SK-N-SH (cell line): ENCODE measurements around the gene BID. TPM values are rescaled to one million over a fixed set of nuclear protein-coding genes. Genes with fewer than 3 reads are reported as not detected.

Experiments
- CTCF ChIA-PET: fragments of 300-600, 350-600 bp; formaldehyde crosslinking; extraction: SDS; loops from one replicate; lab custom pipeline; 2021; lab: Yijun Ruan, JAX
- POLR2A ChIA-PET: fragments of 350-600 bp; sonication (Branson Sonifier 250); formaldehyde crosslinking; extraction: SDS; loops from one replicate; lab custom pipeline; 2020; ENCODE audit warnings: antibody characterized with exemption, inconsistent platforms; lab: Yijun Ruan, JAX
- DNase-seq: peaks from one replicate; pipeline ENCODE4 v3.0.0; 2012
- H2AFZ ChIP-seq: fragments of 200-600 bp; sonication (generic); 2 replicates; pipeline ENCODE4 v1.8.1; 2016; ENCODE audit warnings: antibody characterized with exemption, mild to moderate bottlenecking, low read depth
- H3F3A ChIP-seq: fragments of 200-600 bp; sonication (generic); replicated peaks from 2 replicates; pipeline ENCODE3; 2016; ENCODE audit warnings: antibody characterized with exemption, mild to moderate bottlenecking; ENCODE audit not compliant: insufficient read depth
- H3K27ac ChIP-seq, 2 experiments: fragments of 200-500 bp in 1 of 2; fragments of 200-600 bp in 1 of 2; sonication (Bioruptor generic) in 1 of 2; sonication (generic), shearing (Covaris generic) in 1 of 2; 2 replicates each; pipeline versions ENCODE4 v1.5.1 to v1.6.1; 2014 to 2016; ENCODE audit warnings: low read depth in 2 of 2, inconsistent platforms in 1 of 2, low read length in 1 of 2, mild to moderate bottlenecking in 1 of 2, mixed read lengths in 1 of 2
- H3K27me3 ChIP-seq: fragments of 200-600 bp; sonication (generic), shearing (Covaris generic); 2 replicates; pipeline ENCODE4 v1.6.1; 2016; ENCODE audit warnings: mixed run types; ENCODE audit not compliant: insufficient read depth
- H3K36me3 ChIP-seq, 2 experiments: fragments of 200-500 bp in 1 of 2; fragments of 200-600 bp in 1 of 2; sonication (Bioruptor generic) in 1 of 2; sonication (generic) in 1 of 2; replicated peaks in 1 of 2; 2 replicates each; pipeline versions ENCODE3 to v1.5.1; 2014 to 2016; ENCODE audit warnings: low read length in 1 of 2, mild to moderate bottlenecking in 1 of 2; ENCODE audit not compliant: insufficient read depth in 2 of 2, control insufficient read depth in 1 of 2
- H3K4me1 ChIP-seq, 2 experiments: fragments of 200-500 bp in 1 of 2; fragments of 200-600 bp in 1 of 2; sonication (Bioruptor generic) in 1 of 2; sonication (generic), shearing (Covaris generic) in 1 of 2; 2 replicates each; pipeline versions ENCODE4 v1.5.1 to v1.6.1; 2014 to 2016; ENCODE audit warnings: low read depth in 1 of 2, low read length in 1 of 2, mixed run types in 1 of 2; ENCODE audit not compliant: insufficient read depth in 2 of 2, control insufficient read depth in 1 of 2
- H3K4me2 ChIP-seq: fragments of 200-600 bp; sonication (generic), shearing (Covaris generic); 2 replicates; pipeline ENCODE4 v1.6.1; 2017; ENCODE audit warnings: mixed run types
- H3K4me3 ChIP-seq, 2 experiments: fragments of 200-500 bp in 1 of 2; fragments of 200-600 bp in 1 of 2; sonication (Bioruptor generic) in 1 of 2; sonication (generic), shearing (Covaris generic) in 1 of 2; 2 replicates each; pipeline versions ENCODE4 v1.5.1 to v1.8.1; 2014 to 2016; ENCODE audit warnings: low read depth in 2 of 2, inconsistent platforms in 1 of 2, low read length in 1 of 2, mild to moderate bottlenecking in 1 of 2, mixed read lengths in 1 of 2, moderate library complexity in 1 of 2
- H3K79me2 ChIP-seq: fragments of 200-600 bp; sonication (generic); 2 replicates; pipeline ENCODE4 v1.8.1; 2017; ENCODE audit warnings: mild to moderate bottlenecking; ENCODE audit not compliant: insufficient read depth
- H3K9ac ChIP-seq: fragments of 200-600 bp; sonication (generic); 2 replicates; pipeline ENCODE4 v1.6.1; 2017; ENCODE audit warnings: mixed run types
- H3K9me2 ChIP-seq: fragments of 200-600 bp; sonication (generic); 2 replicates; pipeline ENCODE4 v1.6.1; 2017; ENCODE audit warnings: mixed run types
- H3K9me3 ChIP-seq: fragments of 200-600 bp; sonication (generic); 2 replicates; pipeline ENCODE4 v1.6.1; 2017; ENCODE audit warnings: mixed run types, mild to moderate bottlenecking, moderate library complexity
- H4K20me1 ChIP-seq: fragments of 200-600 bp; sonication (generic); 2 replicates; pipeline ENCODE4 v1.6.1; 2017; ENCODE audit warnings: mild to moderate bottlenecking, mixed run types; ENCODE audit not compliant: insufficient read depth
- FOSL2 ChIP-seq: IDR thresholded peaks from 2 replicates; pipeline ENCODE4 v1.4.0; 2012; ENCODE audit warnings: low read depth, mild to moderate bottlenecking, moderate library complexity, borderline replicate concordance
- IRF3 ChIP-seq: fragments of 150-350 bp; IDR thresholded peaks from 2 replicates; pipeline ENCODE4 v1.6.1; 2016; ENCODE audit warnings: mild to moderate bottlenecking, low read depth, low read length
- MEF2A ChIP-seq: IDR thresholded peaks from 2 replicates; pipeline ENCODE4 v1.4.0; 2012; ENCODE audit warnings: low read depth, borderline replicate concordance
- NFIC ChIP-seq: IDR thresholded peaks from 2 replicates; pipeline ENCODE4 v1.4.0; 2012; ENCODE audit warnings: borderline replicate concordance
- NRF1 ChIP-seq: IDR thresholded peaks from 2 replicates; pipeline ENCODE4 v1.6.1; 2012; ENCODE audit warnings: low read depth, mild to moderate bottlenecking, low read length
- PBX3 ChIP-seq: IDR thresholded peaks from 2 replicates; pipeline ENCODE4; 2012
- POLR2AphosphoS5 ChIP-seq: IDR thresholded peaks from 2 replicates; pipeline ENCODE4 v1.6.1; 2012; ENCODE audit warnings: low read depth, low read length
- RAD21 ChIP-seq: IDR thresholded peaks from 2 replicates; pipeline ENCODE4 v1.6.1; 2012; ENCODE audit warnings: mild to moderate bottlenecking, low read length
- RFX5 ChIP-seq: IDR thresholded peaks from 2 replicates; pipeline ENCODE4 v1.6.1; 2012; ENCODE audit warnings: mild to moderate bottlenecking, improper control_type of control experiment, low read length
- SIN3A ChIP-seq: IDR thresholded peaks from 2 replicates; pipeline ENCODE4 v1.6.1; 2012; ENCODE audit warnings: low read depth, mild to moderate bottlenecking, low read length, moderate library complexity, borderline replicate concordance
- TAF1 ChIP-seq: IDR thresholded peaks from 2 replicates; pipeline ENCODE4 v1.6.1; 2012; ENCODE audit warnings: low read depth, mild to moderate bottlenecking, low read length, moderate library complexity, borderline replicate concordance
- TEAD4 ChIP-seq: IDR thresholded peaks from 2 replicates; pipeline ENCODE4 v1.4.0; 2012; ENCODE audit warnings: mild to moderate bottlenecking, borderline replicate concordance; ENCODE audit not compliant: insufficient read depth
- WGBS: methylation state at CpG from one replicate; pipeline ENCODE4 v1.1.6; 2017; ENCODE audit warnings: low lambda C conversion rate; 5-methylcytosine and 5-hydroxymethylcytosine counted together
- polyA plus RNA-seq, 3 experiments: library from polyadenylated mRNA; depleted of rRNA; stranded (reverse); fragments of >200 nt; gene quantifications; 2 replicates each; pipeline ENCODE4 v1.2.3, GENCODE V29; 2012
- TF ChIP-seq, protein P1 (sequence below): IDR thresholded peaks from 2 replicates; pipeline ENCODE4 v1.6.1; 2012; ENCODE audit warnings: mild to moderate bottlenecking, low read depth, low read length, moderate library complexity
- TF ChIP-seq, protein P2 (sequence below): fragments of 150-350 bp; IDR thresholded peaks from 2 replicates; pipeline ENCODE4 v1.6.1; 2017; ENCODE audit warnings: antibody characterized with exemption, low read length, low read depth, borderline replicate concordance
- TF ChIP-seq, protein P3 (sequence below): IDR thresholded peaks from 2 replicates; pipeline ENCODE4 v1.4.0; 2012; ENCODE audit warnings: low read depth, borderline replicate concordance
- TF ChIP-seq, protein P4 (sequence below): IDR thresholded peaks from 2 replicates; pipeline ENCODE4 v1.4.0; 2012; ENCODE audit warnings: low read depth

The BID gene
- polyA plus RNA-seq, 1 of the 3 experiments (the other 2 are of a cell fraction): 139 TPM

- Histone ChIP-seq H3K27me3 (no peaks in the 10 kb centered on the region), H3K9me3 (no peaks in the 10 kb centered on the region), H2AFZ (no peak overlapping the region), H3K4me1 (no peaks in the 10 kb centered on the region), H3K4me2 (no peak overlapping the region), H3K27ac (no peak overlapping the region), H3K4me3 (no peak overlapping the region), H3F3A (no peaks in the 10 kb centered on the region), H4K20me1 (no peaks in the 10 kb centered on the region), H3K9me2 (no peaks in the 10 kb centered on the region), H3K36me3 (peaks cover 0 to 71% of the 10 kb centered on the region in 2 experiments), H3K9ac (no peak overlapping the region), H3K79me2 (no peaks in the 10 kb centered on the region)
- no peak for DNase-seq
- TF ChIP-seq TAF1 (no peak), TEAD4 (no peak), PBX3 (no peak), NRF1 (no peak), POLR2AphosphoS5 (no peak), SIN3A (no peak), IRF3 (no peak), RAD21 (no peak), RFX5 (no peak), NFIC (no peak), MEF2A (no peak), FOSL2 (no peak)
- TF ChIP-seq, protein P1, sequence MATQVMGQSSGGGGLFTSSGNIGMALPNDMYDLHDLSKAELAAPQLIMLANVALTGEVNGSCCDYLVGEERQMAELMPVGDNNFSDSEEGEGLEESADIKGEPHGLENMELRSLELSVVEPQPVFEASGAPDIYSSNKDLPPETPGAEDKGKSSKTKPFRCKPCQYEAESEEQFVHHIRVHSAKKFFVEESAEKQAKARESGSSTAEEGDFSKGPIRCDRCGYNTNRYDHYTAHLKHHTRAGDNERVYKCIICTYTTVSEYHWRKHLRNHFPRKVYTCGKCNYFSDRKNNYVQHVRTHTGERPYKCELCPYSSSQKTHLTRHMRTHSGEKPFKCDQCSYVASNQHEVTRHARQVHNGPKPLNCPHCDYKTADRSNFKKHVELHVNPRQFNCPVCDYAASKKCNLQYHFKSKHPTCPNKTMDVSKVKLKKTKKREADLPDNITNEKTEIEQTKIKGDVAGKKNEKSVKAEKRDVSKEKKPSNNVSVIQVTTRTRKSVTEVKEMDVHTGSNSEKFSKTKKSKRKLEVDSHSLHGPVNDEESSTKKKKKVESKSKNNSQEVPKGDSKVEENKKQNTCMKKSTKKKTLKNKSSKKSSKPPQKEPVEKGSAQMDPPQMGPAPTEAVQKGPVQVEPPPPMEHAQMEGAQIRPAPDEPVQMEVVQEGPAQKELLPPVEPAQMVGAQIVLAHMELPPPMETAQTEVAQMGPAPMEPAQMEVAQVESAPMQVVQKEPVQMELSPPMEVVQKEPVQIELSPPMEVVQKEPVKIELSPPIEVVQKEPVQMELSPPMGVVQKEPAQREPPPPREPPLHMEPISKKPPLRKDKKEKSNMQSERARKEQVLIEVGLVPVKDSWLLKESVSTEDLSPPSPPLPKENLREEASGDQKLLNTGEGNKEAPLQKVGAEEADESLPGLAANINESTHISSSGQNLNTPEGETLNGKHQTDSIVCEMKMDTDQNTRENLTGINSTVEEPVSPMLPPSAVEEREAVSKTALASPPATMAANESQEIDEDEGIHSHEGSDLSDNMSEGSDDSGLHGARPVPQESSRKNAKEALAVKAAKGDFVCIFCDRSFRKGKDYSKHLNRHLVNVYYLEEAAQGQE: no peak
- TF ChIP-seq, protein P2, sequence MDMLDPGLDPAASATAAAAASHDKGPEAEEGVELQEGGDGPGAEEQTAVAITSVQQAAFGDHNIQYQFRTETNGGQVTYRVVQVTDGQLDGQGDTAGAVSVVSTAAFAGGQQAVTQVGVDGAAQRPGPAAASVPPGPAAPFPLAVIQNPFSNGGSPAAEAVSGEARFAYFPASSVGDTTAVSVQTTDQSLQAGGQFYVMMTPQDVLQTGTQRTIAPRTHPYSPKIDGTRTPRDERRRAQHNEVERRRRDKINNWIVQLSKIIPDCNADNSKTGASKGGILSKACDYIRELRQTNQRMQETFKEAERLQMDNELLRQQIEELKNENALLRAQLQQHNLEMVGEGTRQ: no peak
- TF ChIP-seq, protein P3, sequence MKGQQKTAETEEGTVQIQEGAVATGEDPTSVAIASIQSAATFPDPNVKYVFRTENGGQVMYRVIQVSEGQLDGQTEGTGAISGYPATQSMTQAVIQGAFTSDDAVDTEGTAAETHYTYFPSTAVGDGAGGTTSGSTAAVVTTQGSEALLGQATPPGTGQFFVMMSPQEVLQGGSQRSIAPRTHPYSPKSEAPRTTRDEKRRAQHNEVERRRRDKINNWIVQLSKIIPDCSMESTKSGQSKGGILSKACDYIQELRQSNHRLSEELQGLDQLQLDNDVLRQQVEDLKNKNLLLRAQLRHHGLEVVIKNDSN: no peak
- TF ChIP-seq, protein P4, sequence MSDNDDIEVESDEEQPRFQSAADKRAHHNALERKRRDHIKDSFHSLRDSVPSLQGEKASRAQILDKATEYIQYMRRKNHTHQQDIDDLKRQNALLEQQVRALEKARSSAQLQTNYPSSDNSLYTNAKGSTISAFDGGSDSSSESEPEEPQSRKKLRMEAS: no peak
- ChIA-PET POLR2A (no interaction called here), CTCF (interaction anchor here (1.1 to 3.7 kb wide), 4 partner anchors 11 to 258 kb away, joined by 3 to 19 read pairs (median 4); no protein-coding TSS in a partner anchor)
- 98% methylated on average over 8 of the region's 14 CpGs for WGBS
These were observed 44.4 kb upstream of the BID start for GRCh38 chr22:17818649-17819048.
